ENCODE results near the gene DMBT1. TPM values are rescaled to one million over a fixed set of nuclear protein-coding genes. Genes with fewer than 3 reads are reported as not detected.

The DMBT1 gene
- total RNA-seq, 1 experiment from 2014 or later, result 0.13 TPM

- no peak overlapping the region for H3K27ac Mint-ChIP-seq
- CTCF ChIA-PET, result interaction anchor here (0.5 to 1.5 kb wide), 3 partner anchors 52 to 546 kb away, joined by 3 to 4 read pairs (median 3); partner anchors contain the start of gene C10orf120
Observed at GRCh38 chr10:122646511-122647382, 86.2 kb downstream of the DMBT1 start.

GRCh38 chr10:122647383-122647968 lies 86.9 kb downstream of the DMBT1 start:
- Mint-ChIP-seq H3K4me1 (no peaks in the 10 kb centered on the region), H3K27me3 (ENCODE audit: low read depth) (peaks cover 6% of the 10 kb centered on the region; the same call in 1 of the 2 replicates), H3K27ac (no peak overlapping the region), H3K9me3 (no peaks in the 10 kb centered on the region), H3K36me3 (no peaks in the 10 kb centered on the region), H3K4me3 (no peak overlapping the region)
- ChIA-PET POLR2A (no interaction called here), CTCF (interaction anchor here (3.6 kb wide), 1 partner anchor 349 kb away, joined by 16 read pairs; no protein-coding TSS in a partner anchor)
- ATAC-seq (no peak), DNase-seq (ENCODE audit: low spot score) (no peak)
- TF ChIP-seq PRRX2 (CRISPR knock-in tag; IDR thresholded peaks at IDR 0.05), result no peak
- no peak for TF ChIP-seq TEAD4 (CRISPR knock-in tag; IDR thresholded peaks at IDR 0.05)
- no peak for TF ChIP-seq GTF2I (CRISPR knock-in tag; conservative IDR thresholded peaks at IDR 0.05)
- TF ChIP-seq E2F4 (CRISPR knock-in tag; IDR thresholded peaks at IDR 0.05; ENCODE audit: borderline replicate concordance, low read depth), result no peak
- TF ChIP-seq ETV6 (CRISPR knock-in tag; IDR thresholded peaks at IDR 0.05), result no peak
- no peak for TF ChIP-seq USF1 (CRISPR knock-in tag; IDR thresholded peaks at IDR 0.05)
- TF ChIP-seq ZBTB43 (CRISPR knock-in tag; IDR thresholded peaks at IDR 0.05), result no peak
- TF ChIP-seq EMX1 (CRISPR knock-in tag; IDR thresholded peaks at IDR 0.05), result no peak
- TF ChIP-seq NFE2L1 (CRISPR knock-in tag; IDR thresholded peaks at IDR 0.05), result no peak
- no peak for TF ChIP-seq NR2C2 (CRISPR knock-in tag; IDR thresholded peaks at IDR 0.05)
- no peak for TF ChIP-seq HMGA2 (CRISPR knock-in tag; IDR thresholded peaks at IDR 0.05)
- TF ChIP-seq JAZF1 (CRISPR knock-in tag; IDR thresholded peaks at IDR 0.05), result no peak
- TF ChIP-seq ZNF138 (CRISPR knock-in tag; conservative IDR thresholded peaks at IDR 0.05), result no peak

More at GRCh38 chr10:122646511-122647382, 86.2 kb downstream of the DMBT1 start:
- Mint-ChIP-seq H3K4me1 (no peaks in the 10 kb centered on the region), H3K9me3 (no peaks in the 10 kb centered on the region), H3K36me3 (no peaks in the 10 kb centered on the region), H3K4me3 (no peak overlapping the region), H3K27me3 (ENCODE audit: low read depth) (peaks cover 3% of the 10 kb centered on the region; the same call in 1 of the 2 replicates)
- POLR2A ChIA-PET, result no interaction called here
- ATAC-seq (no peak), DNase-seq (ENCODE audit: low spot score) (no peak)
- TF ChIP-seq ZBTB21 (CRISPR knock-in tag; IDR thresholded peaks at IDR 0.05; ENCODE audit: borderline replicate concordance), result no peak
- TF ChIP-seq USF1 (CRISPR knock-in tag; IDR thresholded peaks at IDR 0.05), result no peak
- TF ChIP-seq ZNF396 (CRISPR knock-in tag; IDR thresholded peaks at IDR 0.05; ENCODE audit: borderline replicate concordance), result no peak
- no peak for TF ChIP-seq NFE2L1 (CRISPR knock-in tag; IDR thresholded peaks at IDR 0.05)
- no peak for TF ChIP-seq ATF1 (CRISPR knock-in tag; IDR thresholded peaks at IDR 0.05)
- TF ChIP-seq E2F4 (CRISPR knock-in tag; IDR thresholded peaks at IDR 0.05; ENCODE audit: borderline replicate concordance, low read depth), result no peak
- TF ChIP-seq ATF6 (CRISPR knock-in tag; IDR thresholded peaks at IDR 0.05), result no peak
- TF ChIP-seq ZMAT4 (CRISPR knock-in tag; IDR thresholded peaks at IDR 0.05), result no peak
- TF ChIP-seq ZNF121 (CRISPR knock-in tag; IDR thresholded peaks at IDR 0.05), result no peak
- TF ChIP-seq TEAD1 (CRISPR knock-in tag; IDR thresholded peaks at IDR 0.05), result no peak
